NT2/D1 (cell line): ENCODE measurements around the gene DMRT1.

ENCODE experiments used
- SUZ12 ChIP-seq: IDR thresholded peaks from 2 replicates; pipeline ENCODE4 v1.6.1; 2011; ENCODE audit not compliant: insufficient read length, insufficient read depth; ENCODE audit errors: extremely low read depth
- YY1 ChIP-seq: IDR thresholded peaks from 2 replicates; pipeline ENCODE4 v1.6.1; 2011; ENCODE audit not compliant: insufficient read length, insufficient read depth
- ZNF274 ChIP-seq: IDR thresholded peaks from 2 replicates; pipeline ENCODE4 v1.6.1; 2011; ENCODE audit warnings: mild to moderate bottlenecking, low read depth, low read length

GRCh38 chr9:973295-973834 lies 131.9 kb downstream of the DMRT1 start:
- no peak for TF ChIP-seq YY1
- no peak for TF ChIP-seq SUZ12
- TF ChIP-seq ZNF274, result no peak
